HG03280 (cell line): Measurements from ENCODE around the gene ERMAP.
"Not testable (repeated sequence)": the region's sequence is repeated elsewhere in the genome, so short reads cannot be mapped to it uniquely, and the experiment has no call there.

ENCODE experiments used
- ATAC-seq: cut with Tn5 transposase; IDR thresholded peaks from one replicate; pipeline ENCODE4 v1.9.1; 2021; ENCODE audit warnings: mild to moderate bottlenecking, moderate library complexity; ENCODE audit not compliant: unreplicated experiment

Gene ERMAP

DNA sequence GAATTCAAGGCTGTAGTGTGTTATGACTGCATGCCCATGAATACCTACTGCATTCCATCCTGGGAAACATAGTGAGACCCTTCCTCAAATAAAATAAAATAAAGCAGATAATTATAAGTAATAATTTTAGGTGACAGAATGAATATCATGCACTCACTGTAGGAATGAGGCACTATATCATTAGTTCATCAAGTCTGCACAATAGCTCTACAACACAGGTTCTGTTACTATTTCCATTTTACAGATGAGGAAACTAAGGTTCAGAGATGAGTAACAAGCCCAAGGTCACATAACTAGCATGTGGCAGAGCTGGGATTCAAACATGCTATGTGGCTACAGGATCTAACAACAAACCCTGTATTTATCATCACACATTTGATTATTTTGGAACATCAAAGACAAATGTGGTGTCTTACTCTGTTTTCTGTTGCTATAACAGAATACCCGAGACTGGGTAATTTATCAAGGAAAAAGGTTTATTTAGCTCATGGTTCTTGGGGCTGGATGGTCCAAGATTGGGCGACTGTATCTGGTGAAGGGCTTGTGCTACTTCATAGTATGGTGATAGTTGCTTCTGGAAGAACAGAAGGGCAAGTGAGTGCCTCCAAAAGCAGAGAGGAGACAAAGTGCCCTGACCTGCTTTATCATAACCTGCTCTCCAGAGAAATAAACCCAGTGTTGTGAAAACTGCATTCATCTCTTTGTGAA is 24.7 kb downstream of the ERMAP start:
- ATAC-seq, result no peak

DNA sequence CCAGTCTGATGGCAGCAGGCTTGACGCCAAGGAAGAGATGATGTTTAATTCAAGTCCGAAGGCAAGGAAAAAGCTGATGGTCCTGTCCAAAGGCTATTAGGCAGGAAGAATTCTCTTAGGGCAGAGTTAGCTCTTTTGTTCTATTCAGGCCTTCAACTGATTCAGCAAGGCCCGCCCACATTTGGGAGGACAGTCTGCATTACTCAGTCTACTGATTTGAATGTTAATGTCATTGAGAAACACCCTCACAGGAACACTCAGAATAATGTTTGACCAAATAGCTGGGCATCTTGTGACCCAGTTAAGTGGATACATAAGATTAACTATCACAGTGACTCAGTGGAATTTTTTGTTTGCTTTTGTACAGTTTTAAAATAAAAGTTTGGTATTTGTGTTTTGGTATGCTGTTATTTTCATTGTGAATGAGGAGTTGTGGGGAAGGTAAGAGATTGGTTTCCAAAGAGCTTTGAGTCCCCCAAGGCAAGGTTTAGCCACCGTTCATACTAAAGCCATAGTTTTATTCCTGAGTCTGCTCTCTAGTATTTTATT is 27.7 kb downstream of the ERMAP start:
- no peak for ATAC-seq

GRCh38 chr1:42845193-42845592 is 28.3 kb downstream of the ERMAP start:
- ATAC-seq, result no peak

DNA sequence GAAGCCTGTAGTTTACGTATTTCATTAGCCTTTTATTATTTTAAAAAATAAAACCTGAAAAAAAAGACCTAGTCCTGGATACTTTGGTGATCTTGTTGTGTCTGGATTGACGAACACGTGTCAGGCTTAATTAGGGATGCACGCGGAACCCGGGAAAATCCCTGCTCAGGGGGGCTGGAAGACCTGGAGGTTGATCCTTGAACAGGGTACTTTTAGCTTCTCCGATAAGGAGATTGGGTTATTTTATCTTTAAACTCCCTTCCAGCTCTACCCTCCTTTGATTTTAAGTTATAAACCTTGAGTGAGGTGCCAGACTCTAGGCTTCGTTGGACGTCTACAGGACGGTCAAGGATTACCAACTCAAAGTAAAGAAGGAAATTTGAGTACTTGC is 28.9 kb downstream of the ERMAP start:
- ATAC-seq, result peak; percentile 4

DNA sequence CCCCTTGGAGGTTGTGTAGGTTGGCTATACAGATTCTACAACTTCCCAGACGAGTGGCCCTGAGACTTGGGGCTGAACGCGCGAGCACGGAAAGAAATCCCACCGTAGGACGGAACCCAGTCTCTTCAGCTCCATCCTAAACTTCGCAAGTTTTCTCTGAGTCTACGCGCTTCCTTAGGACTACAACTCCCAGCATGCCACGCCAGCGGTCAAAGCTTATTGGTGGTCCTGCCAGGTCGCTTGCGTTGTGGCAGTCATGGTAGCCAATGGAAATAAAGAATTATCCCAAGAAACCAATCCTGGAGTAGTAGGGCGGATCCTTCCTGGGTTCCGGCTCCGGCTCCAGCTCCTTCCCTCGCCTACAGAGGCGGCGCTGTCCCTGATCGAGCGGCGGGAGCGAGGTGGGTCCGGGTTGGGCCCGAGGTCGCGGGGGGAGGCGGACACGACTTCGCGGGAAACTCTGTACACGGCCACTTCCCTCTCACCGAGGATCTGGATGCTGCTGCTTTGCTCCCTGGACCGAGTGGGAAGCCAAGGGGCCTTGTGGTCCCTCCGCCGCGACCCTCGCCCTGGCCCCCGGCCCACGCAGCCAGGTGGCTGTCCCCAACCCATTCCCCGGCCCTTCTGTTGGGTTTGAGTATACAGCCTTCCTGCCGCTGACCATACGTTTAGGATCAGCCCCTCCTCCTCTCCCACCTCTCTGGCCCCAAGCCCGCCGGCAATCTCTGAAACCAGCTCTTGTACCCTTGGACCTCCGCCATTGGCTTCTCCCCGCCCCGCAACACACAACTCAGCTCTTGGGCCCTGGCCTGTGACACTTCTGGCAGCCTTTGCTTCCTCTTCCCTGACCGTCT is 29.6 kb downstream of the ERMAP start, which contains the start of gene ZNF691:
ZNF691 (plus strand) TSS at position 357 of the 854 bp plus-strand sequence. CDS start 3,046 bp downstream, outside the sequence.
- ATAC-seq, result peak; percentile 95

DNA sequence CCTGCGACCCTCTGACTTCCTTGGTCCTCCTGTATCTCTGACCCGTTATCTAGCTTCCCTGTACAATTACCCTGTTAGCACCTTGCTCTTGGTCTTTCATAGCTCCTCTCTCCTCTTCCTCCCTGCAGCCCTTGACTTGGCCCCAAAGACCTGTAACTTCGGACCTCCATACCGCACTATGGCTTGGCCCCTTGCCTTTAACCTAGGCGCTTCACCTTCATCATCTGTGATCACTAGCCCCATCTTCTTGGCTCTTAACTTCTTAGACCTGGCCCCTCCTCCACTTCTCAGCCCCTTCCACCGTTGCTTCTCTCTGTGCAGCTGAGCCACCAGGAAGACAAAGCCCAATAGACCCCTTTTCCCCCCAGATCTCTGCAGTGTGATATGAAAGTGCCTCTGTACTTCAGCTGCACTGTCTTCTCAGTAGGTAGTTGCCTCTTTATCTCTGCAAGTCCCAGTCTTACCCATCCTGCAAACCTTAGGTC is 30.2 kb downstream of the ERMAP start:
- peak; percentile 1 for ATAC-seq

DNA sequence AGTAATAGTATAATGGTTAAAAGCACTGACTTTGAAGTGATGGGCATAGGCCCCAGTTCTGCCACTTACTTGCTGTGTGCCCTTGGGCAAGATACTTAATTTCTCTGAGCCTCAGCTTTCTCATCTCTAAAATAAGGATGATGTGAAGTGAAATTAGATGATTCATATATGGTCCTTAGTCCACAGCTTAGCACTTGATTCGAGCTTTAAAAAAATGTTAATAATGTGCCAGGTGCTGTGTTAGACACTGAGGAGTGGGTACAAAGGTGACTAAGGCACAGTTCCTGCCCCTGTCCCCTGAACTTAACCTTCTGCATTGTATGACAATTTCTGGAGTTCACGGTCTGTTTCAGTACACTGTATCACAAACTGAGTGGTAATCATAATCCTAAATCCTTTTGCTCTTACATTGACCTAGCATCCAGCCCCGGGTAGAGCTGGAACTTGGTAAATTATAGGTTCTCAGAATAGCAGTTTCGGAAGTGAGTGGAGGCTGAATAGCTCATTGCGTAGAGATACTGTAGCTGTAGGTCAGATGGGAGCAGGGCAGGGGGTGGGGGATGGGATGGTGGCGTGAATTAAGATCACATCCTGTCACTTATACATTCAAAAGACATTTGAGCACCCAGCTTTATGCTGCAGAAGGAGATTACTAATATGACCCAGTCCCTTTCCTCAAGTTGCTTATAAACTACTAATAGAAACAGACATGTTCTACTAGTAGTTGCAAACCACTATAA is 31.0 kb downstream of the ERMAP start:
- ATAC-seq, result no peak

DNA sequence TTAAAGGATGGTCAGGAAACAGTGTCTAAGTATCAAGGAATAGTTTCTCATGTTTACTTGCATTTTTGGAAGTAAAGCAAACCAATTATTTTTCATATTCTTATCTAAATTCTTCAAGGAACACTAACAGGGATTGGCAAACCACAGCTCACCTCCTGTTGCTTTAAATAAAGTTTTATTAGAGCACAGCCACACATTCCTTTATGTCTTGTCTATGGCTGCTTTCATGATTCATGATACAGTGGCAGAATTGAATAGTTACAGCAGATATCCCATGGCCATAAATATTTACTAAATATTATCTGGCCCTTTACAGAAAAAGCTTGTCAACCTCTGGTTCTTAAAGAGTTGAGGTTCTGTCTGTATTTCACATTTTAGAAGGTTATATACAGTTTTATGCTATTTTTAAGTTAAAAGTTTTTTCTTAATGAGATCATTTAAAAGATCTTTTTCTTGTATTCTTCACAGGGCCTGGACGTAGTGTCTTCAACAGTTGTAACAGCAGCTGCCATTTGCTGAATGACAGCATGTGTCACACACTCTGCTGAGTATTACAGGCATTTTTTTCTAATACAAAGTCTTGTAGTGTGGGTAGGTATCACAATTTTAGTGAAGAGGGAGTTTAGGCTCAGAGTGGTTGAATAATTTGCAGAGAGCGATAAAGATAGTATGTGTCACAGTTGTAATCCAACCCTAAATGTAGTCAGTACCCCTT is 32.1 kb downstream of the ERMAP start:
- ATAC-seq, result no peak

DNA sequence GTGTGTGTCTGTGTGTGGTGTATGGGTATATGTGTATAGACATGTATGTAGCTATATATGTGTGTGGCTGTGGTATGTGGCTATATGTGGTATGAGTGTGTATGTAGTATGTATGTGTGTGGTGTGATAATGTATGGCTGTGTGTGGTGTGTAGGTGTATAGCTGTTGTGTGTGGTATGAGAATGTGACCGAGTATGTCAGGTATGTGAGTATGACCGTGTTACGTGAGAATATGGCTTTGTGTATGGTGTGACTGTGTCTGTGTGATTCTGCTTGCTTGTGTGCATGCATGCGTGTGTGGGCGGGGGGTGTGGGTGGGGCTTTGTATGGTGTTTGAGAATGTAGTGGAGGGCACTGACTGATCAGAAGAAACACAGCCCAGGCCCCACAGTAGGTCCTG is 33.0 kb downstream of the ERMAP start:
- no peak for ATAC-seq

DNA sequence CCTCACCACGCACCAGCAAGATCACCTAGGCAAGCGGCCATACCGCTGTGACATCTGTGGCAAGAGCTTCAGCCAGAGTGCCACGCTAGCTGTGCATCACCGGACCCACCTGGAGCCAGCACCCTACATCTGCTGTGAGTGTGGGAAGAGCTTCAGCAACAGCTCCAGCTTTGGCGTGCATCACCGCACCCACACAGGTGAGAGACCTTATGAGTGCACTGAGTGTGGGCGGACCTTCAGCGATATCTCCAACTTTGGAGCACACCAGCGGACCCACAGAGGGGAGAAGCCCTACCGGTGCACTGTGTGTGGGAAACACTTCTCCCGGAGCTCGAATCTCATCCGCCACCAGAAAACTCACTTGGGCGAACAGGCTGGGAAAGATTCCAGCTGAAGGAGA is 34.5 kb downstream of the ERMAP start:
- no peak for ATAC-seq

DNA sequence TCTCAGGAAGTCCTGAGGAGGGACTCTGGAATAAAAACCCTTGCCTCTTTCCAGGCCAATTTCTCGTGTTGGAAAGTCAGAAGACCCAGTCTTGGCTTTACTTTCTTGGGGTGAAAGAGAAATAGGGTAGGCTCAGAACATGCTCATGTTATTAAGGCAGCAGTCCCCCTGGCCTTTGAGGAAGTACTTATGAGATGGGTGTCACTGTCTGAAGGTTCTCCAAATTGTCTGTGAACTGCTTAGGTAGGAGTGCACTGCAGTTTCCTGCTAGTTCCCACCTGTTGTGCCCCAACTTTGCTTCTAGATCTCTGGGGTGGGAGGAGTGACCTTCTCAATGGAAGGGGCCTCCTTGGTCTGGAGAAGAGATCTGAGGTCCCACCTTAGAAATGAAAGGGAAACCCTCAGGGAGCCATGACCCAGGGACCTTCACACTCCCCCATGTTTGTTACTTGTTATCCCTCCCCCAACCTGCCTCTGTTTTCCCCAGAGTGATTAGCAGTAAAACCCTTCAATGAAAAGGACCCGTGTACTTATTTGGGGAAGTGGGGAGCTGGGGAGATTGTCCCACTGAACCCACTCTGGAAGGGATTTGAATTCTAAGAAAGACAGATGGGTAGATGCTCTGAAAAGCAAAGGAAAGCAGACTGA is 35.2 kb downstream of the ERMAP start:
- no peak for ATAC-seq

- ATAC-seq, result no peak
These were observed 35.7 kb downstream of the ERMAP start for GRCh38 chr1:42852608-42852980.

GRCh38 chr1:42853116-42853884 is 36.4 kb downstream of the ERMAP start:
- no peak for ATAC-seq

DNA sequence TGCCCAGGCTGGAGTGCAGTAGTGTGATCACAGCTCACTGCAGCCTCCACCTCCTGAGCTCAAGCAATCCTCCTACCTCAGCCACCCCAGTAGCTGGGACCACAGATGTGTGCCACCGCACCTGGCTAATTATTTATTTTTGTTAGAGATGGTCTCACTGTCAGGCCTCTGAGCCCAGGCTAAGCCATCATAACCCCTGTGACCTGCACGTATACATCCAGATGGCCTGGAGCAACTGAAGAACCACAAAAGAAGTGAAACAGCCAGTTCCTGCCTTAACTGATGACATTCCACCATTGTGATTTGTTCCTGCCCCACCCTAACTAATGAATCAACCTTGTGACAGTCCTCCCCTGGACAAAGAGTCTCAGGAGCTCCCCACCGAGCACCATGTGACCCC is 39.6 kb downstream of the ERMAP start:
- ATAC-seq, result not testable (repeated sequence)

GRCh38 chr1:42859366-42859765 is 42.4 kb downstream of the ERMAP start:
- ATAC-seq, result not testable (repeated sequence)

DNA sequence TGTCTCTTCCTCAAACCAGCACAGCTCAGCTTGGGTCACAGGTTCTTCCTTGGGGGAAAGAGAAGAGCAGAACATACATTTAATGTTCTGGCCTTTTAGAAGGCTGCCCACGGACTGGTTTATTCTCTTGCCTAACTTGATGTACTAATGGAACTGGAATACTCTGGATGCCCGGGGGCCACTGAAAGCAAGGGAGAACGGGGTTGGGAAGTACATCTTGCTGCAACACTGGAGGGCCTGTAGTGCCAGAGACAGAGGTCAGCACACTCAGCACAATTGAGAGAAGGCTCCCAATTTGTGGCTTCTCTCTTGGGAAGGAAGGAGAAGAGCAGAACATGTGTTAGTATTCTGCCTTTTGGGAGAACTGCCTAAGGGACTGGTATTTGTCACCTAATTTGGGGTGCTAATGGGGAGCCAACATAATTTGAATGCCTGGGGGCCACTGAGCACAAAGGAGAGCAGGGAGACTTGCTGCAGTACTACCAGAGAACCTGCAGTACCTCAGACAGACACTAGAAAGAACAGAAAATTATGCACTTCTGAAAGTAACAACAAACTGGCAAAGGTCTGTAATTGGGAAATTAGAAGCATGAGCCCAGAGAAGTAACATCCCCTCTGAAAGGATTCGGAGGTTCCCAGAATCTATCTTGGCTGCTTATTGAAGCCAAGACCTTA is 43.6 kb downstream of the ERMAP start:
- ATAC-seq, result no peak

DNA sequence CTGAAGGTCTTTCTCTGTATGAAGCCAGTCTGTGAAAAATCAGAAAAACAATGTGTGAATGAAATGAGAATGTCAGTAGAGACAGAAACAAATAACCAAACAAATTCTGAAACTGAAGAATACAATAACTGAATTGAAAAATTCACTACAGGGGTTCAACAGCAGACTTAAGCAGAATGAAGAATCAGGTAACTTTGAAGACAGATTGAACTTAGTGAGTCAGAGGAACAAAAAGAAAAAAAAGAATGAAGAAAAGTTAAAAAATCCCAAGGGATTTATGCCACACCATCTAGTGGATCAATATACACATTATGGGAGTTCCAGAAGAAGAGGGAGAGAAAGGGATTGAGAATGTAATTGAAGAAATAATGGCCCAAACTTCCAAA is 44.1 kb downstream of the ERMAP start:
- no peak for ATAC-seq

DNA sequence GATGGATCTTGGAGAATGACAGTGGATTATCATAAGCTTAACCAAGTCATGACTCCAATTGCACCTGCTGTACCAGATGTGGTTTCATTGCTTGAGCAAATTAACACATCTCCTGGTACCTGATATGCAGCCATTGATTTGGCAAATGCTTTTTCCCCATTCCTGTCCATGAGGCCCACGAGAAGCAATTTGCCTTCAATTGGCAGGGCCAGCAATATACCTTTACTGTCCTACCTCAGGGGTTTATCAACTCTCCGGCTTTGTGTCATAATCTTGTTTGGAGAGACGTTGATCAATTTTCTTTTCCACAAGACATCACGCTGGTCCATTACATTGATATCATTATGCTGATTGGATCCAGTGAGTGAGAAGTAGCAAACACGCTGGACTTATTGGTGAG is 49.6 kb downstream of the ERMAP start:
- ATAC-seq, result no peak

DNA sequence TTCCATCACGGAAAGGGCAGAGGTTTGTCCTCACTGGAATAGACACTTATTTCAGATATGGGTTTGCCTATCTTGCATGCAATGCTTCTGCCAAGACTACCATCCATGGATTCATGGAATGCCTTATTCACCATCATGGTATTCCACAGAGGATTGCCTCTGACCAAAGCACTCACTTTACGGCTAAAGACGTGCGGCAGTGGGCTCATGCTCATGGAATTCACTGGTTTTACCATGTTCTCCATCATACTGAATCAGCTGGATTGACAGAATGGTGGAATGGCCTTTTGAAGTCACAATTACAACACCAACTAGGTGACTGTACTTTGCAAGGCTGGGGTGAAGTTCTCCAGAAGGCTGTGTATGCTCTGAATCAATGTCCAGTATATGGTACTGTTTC is 51.5 kb downstream of the ERMAP start:
- ATAC-seq, result not testable (repeated sequence)
